GM12874 (cell line): ENCODE results near the gene PNPLA5.

Experiments used
- CTCF ChIP-seq: IDR thresholded peaks from 2 replicates; pipeline ENCODE4 v1.5.1; 2011; ENCODE audit warnings: low read depth, mild to moderate bottlenecking, control low read depth, low read length, moderate library complexity; ENCODE audit not compliant: insufficient read depth

PNPLA5 gene

GRCh38 chr22:43852573-43853327 lies 39.1 kb downstream of the PNPLA5 start:
- TF ChIP-seq CTCF = no peak

GRCh38 chr22:43851979-43852307 lies 39.9 kb downstream of the PNPLA5 start:
- no peak for TF ChIP-seq CTCF

- TF ChIP-seq CTCF = no peak
Measured at GRCh38 chr22:43851058-43851978, 40.5 kb downstream of the PNPLA5 start.

GRCh38 chr22:43850529-43850928 lies 41.3 kb downstream of the PNPLA5 start:
- no peak for TF ChIP-seq CTCF

GRCh38 chr22:43849731-43850130 lies 42.1 kb downstream of the PNPLA5 start:
- TF ChIP-seq CTCF = no peak

GRCh38 chr22:43848366-43849171 lies 43.2 kb downstream of the PNPLA5 start:
- peak; percentile 39 for TF ChIP-seq CTCF
